Measurements from ENCODE around the gene SWI5. TPM values are rescaled to one million over a fixed set of nuclear protein-coding genes. Genes with fewer than 3 reads are reported as not detected.

The SWI5 gene
- polyA plus RNA-seq, 12 donors: 17.7 to 28.9 (median 21.2) TPM; not detected in 2

DNA sequence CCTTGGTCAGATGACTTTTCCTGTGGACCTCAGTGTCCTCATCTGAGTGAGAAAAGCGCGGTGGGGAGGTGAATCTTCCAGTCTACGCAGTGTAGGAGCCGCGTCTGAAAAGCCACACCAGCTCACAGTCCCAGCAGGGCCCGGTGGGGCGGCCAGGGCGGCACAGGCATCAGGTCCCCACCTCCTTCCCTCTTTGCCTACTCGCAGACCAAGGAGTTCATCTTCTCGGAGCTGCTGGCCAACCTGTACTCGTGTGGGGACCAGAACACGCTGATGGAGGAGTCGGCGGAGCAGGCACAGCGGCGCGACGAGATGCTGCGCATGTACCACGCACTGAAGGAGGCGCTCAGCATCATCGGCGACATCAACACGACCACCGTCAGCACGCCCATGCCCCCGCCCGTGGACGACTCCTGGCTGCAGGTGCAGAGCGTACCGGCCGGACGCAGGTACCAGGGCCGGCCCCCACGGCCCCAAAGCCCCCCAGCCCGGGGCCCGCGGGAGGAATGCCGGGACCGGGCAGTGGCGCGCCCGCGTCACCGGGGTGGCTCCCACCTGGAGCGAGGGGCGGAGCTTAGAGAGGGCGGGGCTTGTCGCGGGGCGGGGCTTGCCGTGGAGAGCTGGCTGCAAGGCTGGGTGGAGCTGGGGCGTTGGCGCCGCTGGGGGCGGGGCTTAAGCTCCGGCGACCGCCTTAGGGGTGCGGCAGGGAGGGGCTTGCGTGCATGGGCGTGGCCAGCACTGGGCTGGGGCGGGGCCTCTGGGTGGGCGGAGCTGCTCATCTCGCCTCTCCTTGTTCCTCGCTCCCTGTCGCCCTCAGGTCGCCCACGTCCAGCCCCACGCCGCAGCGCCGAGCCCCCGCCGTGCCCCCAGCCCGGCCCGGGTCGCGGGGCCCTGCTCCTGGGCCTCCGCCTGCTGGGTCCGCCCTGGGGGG lies 25.9 kb upstream of the SWI5 start:
- peak; percentile 52 for DNase-seq

DNA sequence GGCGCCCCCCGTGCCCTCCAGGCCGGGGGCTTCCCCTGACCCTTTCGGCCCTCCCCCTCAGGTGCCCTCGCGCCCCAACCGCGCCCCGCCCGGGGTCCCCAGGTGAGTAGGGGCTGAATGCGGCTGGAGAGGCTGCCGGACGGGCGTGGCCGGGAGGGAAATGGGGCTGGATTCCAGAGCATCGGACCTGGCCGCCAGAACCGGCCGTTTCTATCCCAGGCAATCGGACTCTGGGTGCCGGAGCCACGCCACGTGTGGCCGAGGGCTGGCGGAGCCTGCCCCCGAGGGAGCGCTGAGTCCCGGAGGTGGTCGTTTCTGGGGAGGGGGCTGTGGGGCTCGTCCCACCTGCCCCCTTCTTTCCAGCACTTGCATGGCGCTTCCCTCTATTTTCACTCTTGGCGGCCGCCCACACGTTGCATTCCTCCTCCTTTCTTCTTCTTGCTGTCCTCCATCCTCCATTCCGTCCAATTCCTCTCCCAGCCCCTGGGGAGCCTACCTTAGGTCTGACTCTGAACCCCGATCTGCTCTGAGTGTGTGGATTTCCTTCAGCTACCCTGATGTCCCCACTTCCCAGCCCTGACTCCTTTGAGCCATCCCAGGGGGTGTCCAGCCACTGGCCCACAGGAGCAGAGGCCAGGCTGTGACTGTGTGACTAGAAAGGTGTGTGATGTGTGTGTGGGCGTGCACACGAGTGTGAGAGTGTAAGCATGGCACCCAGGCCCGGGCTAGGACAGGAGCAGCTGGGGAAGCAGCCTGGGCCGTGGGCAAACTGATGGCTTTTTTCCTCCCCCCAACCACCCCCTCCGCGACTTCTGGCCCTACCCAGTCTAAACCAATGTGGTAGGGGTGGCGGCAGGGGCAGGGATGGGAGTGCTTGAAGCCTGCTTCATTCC lies 25.0 kb upstream of the SWI5 start:
- DNase-seq: no peak

DNA sequence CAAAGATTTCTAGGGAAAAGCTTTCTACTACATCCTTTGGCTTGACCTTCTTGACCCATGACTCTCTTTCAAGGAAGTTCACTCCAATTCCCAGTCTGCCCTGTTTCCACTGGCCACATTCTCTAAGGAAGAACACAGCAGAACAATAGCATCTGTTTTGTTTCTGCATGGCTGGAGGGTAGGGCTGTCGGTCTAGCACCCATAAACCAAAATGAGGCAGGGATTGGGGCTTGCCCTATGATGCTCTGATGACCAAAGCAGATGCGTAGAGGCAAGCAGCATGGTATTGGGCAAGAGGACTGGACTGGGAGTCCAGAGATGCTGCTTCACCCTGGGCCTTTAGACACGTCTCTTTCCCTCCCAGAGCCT lies 24.4 kb upstream of the SWI5 start:
- DNase-seq: no peak

DNA sequence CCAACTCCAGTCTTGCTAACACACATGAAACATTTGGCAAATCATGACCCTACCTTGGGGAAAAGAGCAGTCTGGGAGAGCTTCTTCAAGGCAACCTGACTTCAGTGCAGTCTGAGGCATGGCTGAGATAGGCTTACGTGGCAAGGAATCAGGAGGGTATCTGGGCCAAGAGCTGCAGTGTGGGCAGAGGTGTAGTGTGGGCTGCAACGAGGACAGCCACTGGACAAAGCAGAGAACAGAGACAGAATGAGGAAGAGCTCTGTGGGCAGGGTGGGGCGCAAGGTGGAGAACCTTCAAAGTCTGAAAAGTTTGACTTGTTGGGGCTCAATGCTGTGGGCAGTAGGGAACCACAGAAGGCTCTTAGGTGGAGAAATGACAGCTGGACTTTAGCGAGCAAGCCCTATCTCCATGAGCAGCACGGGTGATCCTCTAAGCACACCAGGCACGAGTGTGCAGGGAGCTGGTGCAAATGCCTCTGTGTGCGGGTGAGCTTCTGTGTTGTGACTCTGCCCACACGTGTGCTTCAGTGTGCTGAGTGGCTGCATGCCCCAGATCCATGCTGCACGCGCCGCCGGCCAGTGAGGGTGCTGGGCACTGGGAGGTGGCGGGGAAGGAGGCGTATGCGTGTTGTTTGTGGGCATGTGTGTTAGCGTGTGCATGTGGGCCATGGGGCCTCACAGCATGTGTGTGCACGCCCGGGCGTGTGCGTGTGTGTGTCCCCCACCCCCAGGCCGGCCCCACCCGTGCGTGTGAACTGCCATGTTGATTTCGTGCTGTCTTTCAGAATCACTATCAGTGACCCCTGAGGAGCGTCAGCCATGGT lies 23.5 kb upstream of the SWI5 start:
- DNase-seq: no peak

DNA sequence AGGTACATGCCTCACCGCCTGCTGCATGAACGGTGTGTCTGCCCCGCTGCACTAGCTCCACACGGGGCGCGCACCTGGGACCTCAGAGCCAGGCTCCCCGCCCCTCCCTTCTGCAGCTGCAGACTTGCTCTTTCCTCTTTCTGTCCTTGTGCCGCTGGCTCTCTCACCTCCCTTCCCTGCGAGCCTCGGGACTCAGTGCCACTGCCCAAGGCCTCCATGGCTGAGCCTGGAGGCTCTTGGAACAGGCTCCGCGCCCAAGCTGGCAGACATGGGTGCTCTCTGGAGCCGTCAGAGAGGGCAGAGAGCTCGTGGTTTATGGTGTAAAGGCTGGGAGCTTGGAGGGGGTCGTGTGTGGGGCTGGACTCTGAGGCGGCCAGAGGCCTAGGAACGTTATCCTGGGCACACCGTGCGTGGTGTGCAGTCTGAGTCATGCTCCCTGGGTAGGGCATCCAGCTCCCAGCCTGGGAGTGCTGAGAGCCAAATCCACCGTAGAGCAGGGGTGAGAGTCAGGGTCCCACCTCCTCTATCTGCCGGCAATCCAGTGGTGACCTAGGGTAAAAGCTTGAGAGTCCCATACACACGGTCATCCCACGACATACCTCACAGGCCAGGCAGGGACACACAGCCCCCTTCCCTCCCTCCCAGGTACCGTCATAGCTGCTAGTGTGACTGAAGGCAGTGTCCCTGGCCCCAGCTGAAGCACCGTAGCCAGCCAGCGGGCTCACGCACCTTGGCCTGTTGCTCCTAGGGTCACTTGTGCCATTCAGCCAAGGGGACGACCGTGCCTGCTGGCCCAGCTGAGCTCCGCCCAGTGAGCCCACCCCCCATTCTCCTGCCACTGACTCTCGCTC lies 22.7 kb upstream of the SWI5 start:
- no peak for DNase-seq

DNA sequence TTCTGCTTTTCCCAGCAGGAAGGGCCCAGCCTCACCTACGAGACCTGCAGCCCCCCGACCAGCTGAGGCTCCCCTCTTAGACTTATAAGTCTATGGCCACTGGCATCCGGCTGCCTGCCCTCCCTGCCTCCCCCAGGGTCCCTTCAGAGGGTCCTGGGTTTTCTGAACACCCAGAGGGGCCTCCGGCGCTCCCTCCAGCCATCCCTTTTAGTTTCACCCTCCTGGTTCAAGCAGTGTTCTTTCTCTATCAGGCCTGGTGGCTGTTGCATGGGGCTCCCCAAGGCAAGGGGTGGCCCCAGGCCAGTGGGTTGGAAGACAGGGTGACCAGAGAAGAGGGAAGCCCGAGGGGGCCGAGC lies 22.1 kb upstream of the SWI5 start:
- no peak for DNase-seq

DNA sequence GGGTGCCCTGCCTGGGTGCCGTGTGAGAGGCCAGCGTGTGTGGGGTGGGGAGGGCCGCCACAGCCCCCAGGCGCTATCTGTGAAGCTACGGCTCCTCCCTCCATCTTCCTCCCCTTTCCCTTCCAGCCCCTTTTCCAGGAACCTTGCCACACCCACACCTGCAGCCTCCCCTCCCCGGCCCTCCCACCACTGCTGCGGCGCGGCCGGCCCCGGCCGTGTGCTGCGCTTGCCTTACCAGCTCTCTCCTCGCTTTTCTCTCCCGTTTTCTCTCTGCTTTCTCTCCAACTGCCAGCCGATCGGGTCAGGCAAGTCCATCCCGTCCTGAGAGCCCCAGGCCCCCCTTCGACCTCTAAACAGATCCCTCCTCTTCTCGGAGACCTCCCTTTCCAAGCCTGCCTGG lies 21.7 kb upstream of the SWI5 start:
- no peak for DNase-seq

DNA sequence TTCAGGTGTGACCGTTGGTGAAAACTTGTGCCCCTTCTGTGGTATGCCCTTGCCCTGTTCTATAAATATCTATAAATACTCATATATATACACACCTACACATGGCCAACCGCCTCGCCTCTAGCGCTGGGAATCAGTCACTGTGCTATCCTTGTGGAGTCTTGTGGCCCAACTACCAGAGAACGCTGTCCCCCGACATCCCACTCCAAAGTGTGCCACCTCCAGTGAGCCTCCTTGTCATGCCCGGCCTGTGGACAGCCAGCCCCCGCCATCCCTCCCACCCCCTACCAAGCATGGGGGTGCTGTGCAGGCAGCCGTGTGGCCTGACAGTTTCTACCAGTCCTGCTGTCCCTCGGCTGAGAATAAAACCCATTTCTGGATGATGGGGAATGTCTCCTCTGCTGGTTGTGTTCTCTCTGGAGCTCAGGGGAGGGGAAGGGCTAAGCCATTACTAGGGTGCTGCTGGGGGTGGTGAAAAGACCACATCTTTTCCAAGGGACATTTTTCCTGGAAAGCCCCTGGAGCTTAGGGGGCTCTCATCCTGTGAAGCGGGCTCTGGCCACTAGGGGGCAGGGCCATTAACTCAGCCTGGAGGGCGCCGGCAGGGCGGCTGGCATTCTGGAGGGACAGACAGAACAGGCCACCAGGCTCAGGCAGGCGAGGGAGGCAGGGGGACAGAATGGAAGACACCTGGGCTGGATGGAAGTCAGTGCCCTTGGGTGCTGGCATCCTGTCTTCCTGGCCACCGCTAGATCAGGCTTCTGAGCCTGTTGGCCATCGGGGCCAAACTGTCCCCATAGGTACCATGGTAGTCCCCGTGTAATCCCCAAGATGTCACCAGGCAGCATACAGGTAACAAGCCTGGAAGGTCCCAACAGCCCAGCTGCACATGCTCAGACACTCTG lies 21.0 kb upstream of the SWI5 start:
- DNase-seq: peak; percentile 63

DNA sequence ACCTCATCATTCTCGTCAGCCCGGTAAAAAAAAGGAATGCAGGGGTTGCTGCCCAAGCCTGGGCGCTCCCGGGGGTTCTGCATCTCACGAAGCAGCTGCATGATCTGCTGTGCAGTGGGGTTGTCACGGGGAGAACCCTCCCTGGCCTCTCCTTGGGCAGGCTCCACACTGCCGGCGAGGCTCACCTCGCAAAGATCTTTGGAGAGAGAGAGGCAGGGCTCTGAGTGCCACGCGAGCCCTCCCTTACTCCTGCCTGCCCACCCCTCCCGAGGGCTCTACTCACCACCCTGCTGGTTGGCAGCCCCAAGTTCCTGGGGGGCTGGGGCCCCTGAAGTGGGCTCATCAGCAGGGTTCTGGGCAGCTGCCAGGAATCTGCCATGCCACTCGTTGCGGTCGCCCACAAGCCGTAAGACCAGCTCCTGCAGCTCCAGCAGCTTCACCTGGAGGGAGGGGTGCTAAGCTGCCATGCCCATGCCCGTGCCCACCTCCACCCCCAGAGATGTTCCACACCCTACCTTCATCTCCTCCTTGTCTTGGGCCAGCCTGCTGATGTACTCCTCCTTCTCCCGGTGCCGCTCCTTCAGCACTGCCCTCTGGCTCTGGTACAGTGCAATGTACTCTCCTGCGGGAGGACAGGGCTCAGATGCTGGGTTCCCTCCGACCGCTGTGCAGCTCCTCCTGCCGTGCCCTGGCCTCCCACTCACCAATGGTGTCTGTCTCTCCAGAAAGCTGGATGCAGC lies 18.8 kb upstream of the SWI5 start:
- no peak for DNase-seq

DNA sequence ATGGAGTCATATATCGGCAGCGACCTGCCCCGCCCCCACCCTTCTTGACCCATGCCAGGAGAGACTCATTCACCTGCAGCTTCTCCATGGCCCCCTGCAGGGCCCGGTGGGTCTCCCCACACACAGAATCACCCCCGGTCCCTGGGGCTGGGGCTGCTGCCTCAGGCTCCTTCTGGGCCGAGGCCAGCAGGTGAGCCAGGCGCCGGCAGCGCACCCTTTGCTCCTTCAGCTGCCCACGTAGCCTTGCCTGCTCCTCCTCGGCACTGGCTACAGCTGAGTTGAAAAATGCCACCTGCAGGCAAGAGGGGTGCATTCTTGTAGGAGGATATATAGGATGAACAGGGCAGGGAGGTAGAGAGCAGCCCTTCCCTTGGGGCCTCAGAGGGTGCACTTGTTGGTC lies 18.2 kb upstream of the SWI5 start:
- DNase-seq: no peak

DNA sequence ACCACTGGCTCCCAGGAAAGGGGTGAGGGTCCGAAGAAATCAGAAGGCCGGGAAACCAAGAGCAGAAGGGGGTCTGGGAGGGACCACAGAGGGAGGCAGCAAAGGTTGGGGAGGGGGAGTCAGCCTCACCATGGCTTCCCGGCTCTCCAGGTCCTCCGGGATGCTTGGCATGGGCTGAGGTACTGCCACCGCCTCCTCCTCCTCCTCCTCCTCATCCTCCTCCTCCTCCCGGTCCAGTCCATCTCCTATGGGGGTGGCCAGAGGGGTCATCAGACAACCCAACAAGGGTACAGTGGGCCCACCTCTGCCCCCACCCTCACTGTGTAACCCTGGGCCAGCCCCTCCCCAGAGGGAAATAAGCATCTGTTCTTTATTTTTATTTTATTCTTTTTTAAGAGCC lies 17.8 kb upstream of the SWI5 start:
- DNase-seq: no peak

DNA sequence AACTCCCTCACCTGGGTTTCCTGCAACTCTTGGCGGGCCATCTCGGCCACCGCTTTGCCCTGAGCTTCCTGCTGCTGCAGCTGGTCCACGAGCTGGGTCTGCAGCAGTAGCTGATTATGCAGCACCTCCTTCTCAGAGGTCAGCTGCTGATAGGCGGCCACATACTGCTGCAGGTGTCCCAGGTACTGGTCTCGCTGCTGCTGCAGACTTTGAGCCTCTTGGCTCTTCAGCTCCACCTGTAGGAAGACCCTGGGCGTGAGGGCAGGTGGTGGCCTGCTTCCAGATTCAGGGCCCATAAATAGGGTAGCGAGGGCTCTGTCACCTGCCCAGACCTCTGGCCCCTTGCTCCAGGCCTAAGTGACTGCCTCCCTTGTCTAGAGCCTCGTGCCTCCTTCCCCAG lies 16.9 kb upstream of the SWI5 start:
- DNase-seq: no peak

DNA sequence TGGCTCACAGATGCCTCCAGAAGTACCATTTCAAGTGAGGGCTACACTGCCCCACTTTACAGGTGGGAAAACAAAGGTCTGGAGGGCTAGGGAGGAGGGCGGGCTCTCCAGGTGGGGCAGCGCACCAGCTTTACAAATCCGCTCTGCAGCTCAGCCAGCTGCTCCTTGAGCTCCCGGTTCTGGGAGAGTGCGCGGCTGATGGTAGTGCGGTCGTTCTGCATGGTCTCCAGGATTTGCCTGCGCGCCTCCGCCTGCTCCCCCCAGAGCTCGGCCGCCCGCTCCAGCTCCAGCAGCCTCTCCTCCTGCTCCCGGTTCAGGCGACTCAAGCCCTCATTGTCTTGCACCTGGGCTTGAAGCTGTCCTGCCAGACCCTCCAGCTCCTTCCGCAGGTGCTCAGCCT lies 15.7 kb upstream of the SWI5 start:
- DNase-seq: no peak

DNA sequence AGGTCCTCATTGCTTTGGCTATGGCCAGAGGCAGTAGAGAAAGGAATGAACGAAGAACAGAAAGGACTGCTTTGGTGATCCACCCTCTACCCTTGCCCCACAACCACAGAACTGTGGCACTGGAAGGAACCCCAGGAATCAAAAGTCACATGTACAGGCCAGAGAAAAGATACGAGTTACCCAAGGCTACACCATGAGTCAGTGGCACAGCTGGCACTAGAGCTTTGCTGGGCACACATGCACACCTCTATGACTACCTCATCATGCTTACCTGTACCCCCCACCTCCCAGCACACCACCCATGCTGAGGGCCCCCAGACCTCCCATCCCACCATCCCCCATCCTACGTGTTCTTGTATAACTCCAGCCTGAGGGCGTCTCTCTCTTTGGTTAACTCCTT lies 13.4 kb upstream of the SWI5 start:
- no peak for DNase-seq

DNA sequence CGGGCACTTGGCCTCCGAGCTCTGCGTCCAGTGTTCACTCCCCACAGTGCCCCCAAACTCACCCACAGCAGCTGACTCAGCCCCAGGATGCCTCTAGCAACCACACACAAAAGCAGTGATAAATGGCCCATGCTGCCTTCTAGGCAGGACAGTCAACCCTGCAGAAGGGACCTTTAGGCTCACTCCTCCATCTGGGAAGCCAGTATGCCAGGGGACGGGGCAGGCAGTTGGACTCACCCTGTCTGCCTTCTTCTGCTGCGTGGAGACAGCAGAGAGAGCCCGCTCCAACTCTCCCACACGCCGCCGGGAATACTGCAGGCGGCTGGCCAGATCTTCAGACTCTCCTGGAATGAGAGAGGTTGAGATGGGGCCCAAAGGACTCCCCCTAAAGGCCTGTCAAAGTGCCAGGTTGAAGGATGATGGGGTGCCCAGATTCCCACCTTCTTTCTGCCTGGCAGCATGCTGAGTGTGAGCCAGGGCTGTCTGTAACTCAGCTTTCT lies 10.7 kb upstream of the SWI5 start:
- DNase-seq: no peak

DNA sequence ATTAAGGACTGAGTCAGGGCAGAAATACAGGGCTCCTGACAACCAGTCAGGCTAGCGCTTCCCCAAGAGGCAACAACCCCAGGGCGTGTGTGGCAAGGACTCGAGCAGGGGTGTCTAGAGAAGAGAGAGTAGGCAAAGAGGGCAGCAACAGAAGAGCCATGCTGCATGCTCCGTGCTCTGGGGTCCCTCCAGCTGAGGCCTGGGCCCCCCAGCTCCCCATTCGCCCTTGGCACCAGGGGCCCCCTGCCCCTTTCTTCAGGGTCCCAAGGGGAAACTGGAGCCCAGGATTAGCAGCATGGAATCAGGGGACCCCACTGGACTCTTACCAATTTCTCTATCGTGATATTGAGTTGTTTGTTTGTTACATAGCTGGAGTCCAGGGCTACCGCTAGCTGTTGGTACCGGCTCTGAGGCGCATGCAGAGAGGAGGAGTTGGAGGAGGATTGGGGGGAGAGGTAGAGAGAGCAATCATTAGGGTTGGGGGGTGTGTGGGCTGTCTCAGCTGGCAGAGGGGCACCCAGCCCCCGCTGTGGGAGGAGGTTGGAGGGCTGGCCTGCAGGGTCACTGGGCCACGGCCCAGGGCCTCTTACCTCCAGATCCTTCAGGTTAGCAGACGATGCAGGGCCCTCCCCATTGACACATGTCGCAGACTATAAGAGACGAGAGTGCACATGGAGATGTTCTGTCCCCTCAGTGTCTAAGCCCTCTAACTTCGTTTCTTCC lies 9.0 kb upstream of the SWI5 start:
- DNase-seq: no peak

DNA sequence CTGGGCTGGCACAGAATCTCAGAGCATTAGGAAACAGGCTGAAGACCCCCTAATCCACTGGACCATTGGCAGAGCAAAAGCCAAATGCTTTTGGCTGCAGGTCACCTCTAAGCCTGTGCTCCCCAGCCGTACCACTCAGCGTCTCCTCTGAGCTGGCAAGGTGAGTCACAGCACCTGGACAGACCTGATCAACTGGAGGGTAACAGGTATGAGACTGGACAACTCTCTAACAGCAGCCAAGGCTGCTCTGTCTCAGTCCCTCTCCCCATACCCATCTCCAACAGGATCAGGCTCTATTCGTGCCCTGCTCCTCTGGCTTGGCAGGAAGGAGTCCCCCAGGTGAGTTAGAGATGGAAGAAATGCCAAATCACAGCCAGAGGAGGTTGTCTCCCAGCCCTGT lies 5.0 kb upstream of the SWI5 start:
- DNase-seq: no peak

DNA sequence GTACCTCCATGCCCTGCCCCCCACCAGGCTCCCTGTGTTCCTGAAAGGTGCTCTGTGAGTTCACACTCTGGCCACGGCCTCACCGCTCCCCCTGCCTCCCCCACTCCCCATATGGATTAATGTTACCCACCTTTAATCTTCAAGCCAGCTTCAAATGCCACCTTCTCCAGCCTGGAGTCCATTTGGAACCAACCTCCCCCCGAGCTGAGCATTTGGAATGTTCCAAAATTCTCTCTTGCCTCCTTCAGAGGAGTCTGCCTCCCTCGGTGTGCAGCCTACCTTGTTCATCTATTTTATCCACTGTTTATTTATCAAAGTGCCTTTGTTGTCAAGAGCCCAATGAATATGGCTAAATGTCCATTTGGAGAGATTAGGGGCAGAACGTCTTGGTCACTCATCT lies 4.6 kb upstream of the SWI5 start:
- no peak for DNase-seq
